Activated T-cell treated with anti-CD3 and anti-CD28 coated beads, Interleukin-2, amount 50 U/mL, for 24 hours (primary cell): ENCODE results near the gene CIROP.

Source experiments
- DNase-seq: peaks from one replicate; pipeline ENCODE4 v3.0.0-alpha.2; 2020
- H3K27ac Mint-ChIP-seq: 2 replicates; pipeline ENCODE4 v1.8.0; 2020; ENCODE audit warnings: mild to moderate bottlenecking, mixed read lengths
- H3K27me3 Mint-ChIP-seq: 2 replicates; pipeline ENCODE4 v1.8.0; 2020; ENCODE audit warnings: mixed read lengths
- H3K36me3 Mint-ChIP-seq: 2 replicates; pipeline ENCODE4 v1.8.0; 2020; ENCODE audit warnings: low read depth, mixed read lengths
- H3K4me1 Mint-ChIP-seq: 2 replicates; pipeline ENCODE4 v1.8.0; 2020; ENCODE audit warnings: low read depth, mixed read lengths
- H3K4me3 Mint-ChIP-seq: 2 replicates; pipeline ENCODE4 v1.8.0; 2020; ENCODE audit warnings: mild to moderate bottlenecking, moderate library complexity, mixed read lengths
- H3K9me3 Mint-ChIP-seq: 2 replicates; pipeline ENCODE4 v1.8.0; 2020; ENCODE audit warnings: mixed read lengths

The CIROP gene

GRCh38 chr14:23104591-23105347 is at the start of gene CIROP:
Gene CIROP, minus strand, starts transcription at chr14:23104989. Its CDS starts 69 bp downstream, at chr14:23104920.
- no peaks in the 10 kb centered on the region for H3K4me1 Mint-ChIP-seq
- no peak within 1 kb of the TSS for H3K4me3 Mint-ChIP-seq
- H3K27ac Mint-ChIP-seq = no peak within 1 kb of the TSS
- H3K9me3 Mint-ChIP-seq = no peaks in the 10 kb centered on the region
- no peak for DNase-seq
- H3K36me3 Mint-ChIP-seq = no peaks in the 10 kb centered on the region
- no peaks in the 10 kb centered on the region for H3K27me3 Mint-ChIP-seq

GRCh38 chr14:23153851-23154796 is 49.3 kb upstream of the CIROP start:
- Mint-ChIP-seq H3K4me1 (peaks cover 20% of the 10 kb centered on the region), H3K4me3 (no peak overlapping the region), H3K27me3 (no peaks in the 10 kb centered on the region), H3K27ac (no peak overlapping the region), H3K36me3 (no peaks in the 10 kb centered on the region), H3K9me3 (no peaks in the 10 kb centered on the region)
- DNase-seq = no peak

GRCh38 chr14:23151342-23151741 is 46.6 kb upstream of the CIROP start:
- peaks cover 20% of the 10 kb centered on the region for H3K4me1 Mint-ChIP-seq
- H3K4me3 Mint-ChIP-seq = no peak overlapping the region
- no peaks in the 10 kb centered on the region for H3K9me3 Mint-ChIP-seq
- no peaks in the 10 kb centered on the region for H3K36me3 Mint-ChIP-seq
- H3K27ac Mint-ChIP-seq = no peak overlapping the region
- no peaks in the 10 kb centered on the region for H3K27me3 Mint-ChIP-seq
- no peak for DNase-seq

GRCh38 chr14:23149745-23150144 is 45.0 kb upstream of the CIROP start:
- Mint-ChIP-seq H3K9me3 (no peaks in the 10 kb centered on the region), H3K4me1 (peaks cover 13% of the 10 kb centered on the region), H3K27ac (no peak overlapping the region), H3K36me3 (no peaks in the 10 kb centered on the region), H3K27me3 (no peaks in the 10 kb centered on the region), H3K4me3 (no peak overlapping the region)
- DNase-seq = no peak

- H3K4me3 Mint-ChIP-seq = no peak overlapping the region
- no peak overlapping the region for H3K27ac Mint-ChIP-seq
- H3K27me3 Mint-ChIP-seq = no peaks in the 10 kb centered on the region
- no peaks in the 10 kb centered on the region for H3K36me3 Mint-ChIP-seq
- DNase-seq = no peak
- no peaks in the 10 kb centered on the region for H3K9me3 Mint-ChIP-seq
- peaks cover 6% of the 10 kb centered on the region for H3K4me1 Mint-ChIP-seq
These were observed 43.9 kb upstream of the CIROP start for GRCh38 chr14:23148591-23149249.

GRCh38 chr14:23147676-23148075 is 42.9 kb upstream of the CIROP start:
- H3K9me3 Mint-ChIP-seq = no peaks in the 10 kb centered on the region
- H3K36me3 Mint-ChIP-seq = no peaks in the 10 kb centered on the region
- no peak for DNase-seq
- no peaks in the 10 kb centered on the region for H3K27me3 Mint-ChIP-seq
- H3K27ac Mint-ChIP-seq = no peak overlapping the region
- no peaks in the 10 kb centered on the region for H3K4me1 Mint-ChIP-seq
- no peak overlapping the region for H3K4me3 Mint-ChIP-seq

GRCh38 chr14:23146980-23147379 is 42.2 kb upstream of the CIROP start:
- Mint-ChIP-seq H3K36me3 (no peaks in the 10 kb centered on the region), H3K27ac (no peak overlapping the region), H3K9me3 (no peaks in the 10 kb centered on the region), H3K27me3 (no peaks in the 10 kb centered on the region), H3K4me1 (no peaks in the 10 kb centered on the region), H3K4me3 (no peak overlapping the region)
- no peak for DNase-seq

GRCh38 chr14:23146351-23146910 is 41.6 kb upstream of the CIROP start:
- DNase-seq = no peak
- H3K9me3 Mint-ChIP-seq = no peaks in the 10 kb centered on the region
- no peaks in the 10 kb centered on the region for H3K27me3 Mint-ChIP-seq
- no peaks in the 10 kb centered on the region for H3K36me3 Mint-ChIP-seq
- H3K4me3 Mint-ChIP-seq = no peak overlapping the region
- H3K4me1 Mint-ChIP-seq = no peaks in the 10 kb centered on the region
- no peak overlapping the region for H3K27ac Mint-ChIP-seq

GRCh38 chr14:23145794-23146350 is 41.1 kb upstream of the CIROP start:
- Mint-ChIP-seq H3K36me3 (no peaks in the 10 kb centered on the region), H3K27me3 (no peaks in the 10 kb centered on the region), H3K9me3 (no peaks in the 10 kb centered on the region), H3K4me3 (no peak overlapping the region), H3K27ac (no peak overlapping the region), H3K4me1 (no peaks in the 10 kb centered on the region)
- no peak for DNase-seq

- Mint-ChIP-seq H3K4me1 (no peaks in the 10 kb centered on the region), H3K9me3 (no peaks in the 10 kb centered on the region), H3K27me3 (no peaks in the 10 kb centered on the region), H3K36me3 (no peaks in the 10 kb centered on the region), H3K4me3 (no peak overlapping the region), H3K27ac (no peak overlapping the region)
- DNase-seq = no peak
These were observed 39.1 kb upstream of the CIROP start for GRCh38 chr14:23143911-23144310.

GRCh38 chr14:23142826-23143225 is 38.0 kb upstream of the CIROP start:
- H3K27ac Mint-ChIP-seq = no peak overlapping the region
- H3K36me3 Mint-ChIP-seq = no peaks in the 10 kb centered on the region
- H3K27me3 Mint-ChIP-seq = no peaks in the 10 kb centered on the region
- H3K4me3 Mint-ChIP-seq = no peak overlapping the region
- H3K9me3 Mint-ChIP-seq = no peaks in the 10 kb centered on the region
- DNase-seq = no peak
- no peaks in the 10 kb centered on the region for H3K4me1 Mint-ChIP-seq

- H3K4me3 Mint-ChIP-seq = no peak overlapping the region
- H3K9me3 Mint-ChIP-seq = no peaks in the 10 kb centered on the region
- DNase-seq = no peak
- H3K4me1 Mint-ChIP-seq = no peaks in the 10 kb centered on the region
- H3K27me3 Mint-ChIP-seq = no peaks in the 10 kb centered on the region
- H3K36me3 Mint-ChIP-seq = no peaks in the 10 kb centered on the region
- H3K27ac Mint-ChIP-seq = no peak overlapping the region
These were observed 37.1 kb upstream of the CIROP start for GRCh38 chr14:23141706-23142444.

GRCh38 chr14:23140371-23140770 is 35.6 kb upstream of the CIROP start:
- H3K9me3 Mint-ChIP-seq = no peaks in the 10 kb centered on the region
- no peaks in the 10 kb centered on the region for H3K27me3 Mint-ChIP-seq
- H3K36me3 Mint-ChIP-seq = no peaks in the 10 kb centered on the region
- no peak for DNase-seq
- H3K4me3 Mint-ChIP-seq = no peak overlapping the region
- H3K27ac Mint-ChIP-seq = no peak overlapping the region
- no peaks in the 10 kb centered on the region for H3K4me1 Mint-ChIP-seq

GRCh38 chr14:23139874-23140273 is 35.1 kb upstream of the CIROP start:
- Mint-ChIP-seq H3K27me3 (no peaks in the 10 kb centered on the region), H3K9me3 (no peaks in the 10 kb centered on the region), H3K4me3 (no peak overlapping the region), H3K36me3 (no peaks in the 10 kb centered on the region), H3K27ac (no peak overlapping the region), H3K4me1 (no peaks in the 10 kb centered on the region)
- no peak for DNase-seq
